GM23248 (cell line): ENCODE data around the gene PRKAR1B.

Source experiments
- EZH2 ChIP-seq: fragments of 200-600 bp; sonication (generic); IDR thresholded peaks from 2 replicates; pipeline ENCODE4 v1.6.1; 2018; ENCODE audit warnings: antibody characterized with exemption, mild to moderate bottlenecking; ENCODE audit not compliant: insufficient read depth, poor library complexity, severe bottlenecking
- EZH2phosphoT487 ChIP-seq: fragments of 200-600 bp; sonication (generic); IDR thresholded peaks from 2 replicates; pipeline ENCODE4 v1.6.1; 2018; ENCODE audit warnings: antibody characterized with exemption, moderate library complexity, mild to moderate bottlenecking, low read depth; ENCODE audit not compliant: insufficient read depth

GRCh38 chr7:664402-664775, 62.7 kb downstream of the PRKAR1B start:
- no peak for TF ChIP-seq EZH2
- TF ChIP-seq EZH2phosphoT487 = no peak
